Activated CD8-positive, alpha-beta memory T cell treated with anti-CD3 and anti-CD28 coated beads, Interleukin-2, amount 50 U/mL, for 24 hours (primary cell): ENCODE measurements around the gene CYP2C18.
"Not testable (repeated sequence)": the region's sequence is repeated elsewhere in the genome, so short reads cannot be mapped to it uniquely, and the experiment has no call there.

Experiments
- DNase-seq: peaks from one replicate; pipeline ENCODE4 v3.0.0-alpha.2; 2020; ENCODE audit errors: extremely low read depth

CYP2C18 gene

GRCh38 chr10:94683214-94684054 is at the start of gene CYP2C18:
TSS of gene CYP2C18 (plus strand) at chr10:94683729. CDS start at chr10:94683820, 91 bp downstream.
- DNase-seq, result no peak

DNA sequence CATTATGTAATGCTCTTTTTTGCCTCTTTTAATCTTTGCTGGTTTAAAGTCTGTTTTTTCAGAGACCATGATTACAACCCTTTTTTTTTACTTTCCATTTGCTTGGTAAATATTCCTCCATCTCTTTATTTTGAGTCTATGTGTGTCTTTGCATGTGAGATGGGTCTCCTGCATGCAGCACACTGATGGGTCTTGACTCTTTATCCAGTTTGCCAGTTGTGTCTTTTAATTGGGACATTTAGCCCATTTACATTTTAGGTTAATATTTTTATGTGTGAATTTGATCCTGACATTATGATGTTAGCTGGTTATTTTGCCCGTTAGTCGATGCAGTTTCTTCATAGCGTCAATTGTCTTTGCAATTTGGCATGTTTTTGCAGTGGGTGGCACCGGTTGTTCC is 45.4 kb upstream of the CYP2C18 start:
- DNase-seq, result not testable (repeated sequence)

GRCh38 chr10:94639902-94640301 is 43.6 kb upstream of the CYP2C18 start:
- no peak for DNase-seq

- DNase-seq, result no peak
These were observed 43.0 kb upstream of the CYP2C18 start for GRCh38 chr10:94640562-94640961.

GRCh38 chr10:94641480-94641879 is 42.0 kb upstream of the CYP2C18 start:
- DNase-seq, result no peak

GRCh38 chr10:94644352-94644751 is 39.2 kb upstream of the CYP2C18 start:
- no peak for DNase-seq

DNA sequence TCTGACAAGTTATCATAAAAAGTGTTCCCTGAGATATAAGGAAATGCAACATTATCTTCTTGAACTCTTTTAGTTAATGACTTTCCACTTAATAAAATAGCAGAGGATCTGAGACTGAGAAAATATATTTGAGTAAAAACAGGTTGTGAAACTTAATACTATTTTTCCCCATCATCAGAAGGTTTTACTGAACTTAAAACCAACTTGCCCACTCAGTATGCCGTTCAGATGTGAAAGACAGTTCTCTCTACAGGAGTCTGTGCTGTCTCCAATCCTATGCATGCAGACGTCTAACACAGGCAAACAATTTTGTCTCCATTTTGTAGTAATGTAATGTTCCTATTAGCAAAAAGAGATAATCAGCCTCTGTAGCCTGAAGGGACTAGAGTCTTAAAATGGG is 38.2 kb upstream of the CYP2C18 start:
- DNase-seq, result no peak

DNA sequence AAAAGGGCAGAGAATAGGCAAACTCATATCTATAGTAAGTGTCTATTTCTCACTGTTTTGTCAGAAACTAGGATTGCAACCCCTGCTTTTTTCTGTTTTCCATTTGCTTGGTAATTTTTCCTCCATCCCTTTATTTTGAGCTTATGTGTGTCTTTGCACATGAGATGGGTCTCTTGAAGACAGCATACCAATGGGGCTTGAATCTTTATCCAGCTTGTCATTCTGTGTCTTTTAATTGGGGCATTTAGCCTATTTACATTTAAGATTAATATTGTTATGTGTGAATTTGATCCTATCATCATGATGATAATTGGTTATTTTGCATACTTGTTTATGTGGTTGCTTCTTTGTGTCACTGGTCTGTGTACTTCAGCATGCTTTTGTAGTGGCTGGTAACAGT is 28.3 kb upstream of the CYP2C18 start:
- not testable (repeated sequence) for DNase-seq

DNA sequence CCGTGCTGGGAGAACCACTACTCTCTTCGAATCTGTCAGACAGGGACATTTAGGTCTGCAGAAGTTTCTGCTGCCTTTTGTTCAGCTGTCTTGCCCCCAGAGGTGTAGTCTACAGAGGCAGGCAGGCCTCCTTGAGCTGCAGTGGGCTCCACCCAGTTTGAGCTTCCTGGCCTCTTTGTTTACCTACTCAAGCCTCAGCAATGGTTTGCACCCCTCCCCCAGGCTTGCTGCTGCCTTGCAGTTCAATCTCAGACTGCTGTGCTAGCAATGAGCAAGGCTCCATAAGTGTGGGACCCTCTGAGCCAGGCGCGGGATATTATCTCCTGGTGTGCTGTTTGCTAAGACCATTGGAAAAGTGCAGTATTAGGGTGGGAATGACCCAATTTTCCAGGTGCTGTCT is 20.5 kb upstream of the CYP2C18 start:
- DNase-seq, result not testable (repeated sequence)

DNA sequence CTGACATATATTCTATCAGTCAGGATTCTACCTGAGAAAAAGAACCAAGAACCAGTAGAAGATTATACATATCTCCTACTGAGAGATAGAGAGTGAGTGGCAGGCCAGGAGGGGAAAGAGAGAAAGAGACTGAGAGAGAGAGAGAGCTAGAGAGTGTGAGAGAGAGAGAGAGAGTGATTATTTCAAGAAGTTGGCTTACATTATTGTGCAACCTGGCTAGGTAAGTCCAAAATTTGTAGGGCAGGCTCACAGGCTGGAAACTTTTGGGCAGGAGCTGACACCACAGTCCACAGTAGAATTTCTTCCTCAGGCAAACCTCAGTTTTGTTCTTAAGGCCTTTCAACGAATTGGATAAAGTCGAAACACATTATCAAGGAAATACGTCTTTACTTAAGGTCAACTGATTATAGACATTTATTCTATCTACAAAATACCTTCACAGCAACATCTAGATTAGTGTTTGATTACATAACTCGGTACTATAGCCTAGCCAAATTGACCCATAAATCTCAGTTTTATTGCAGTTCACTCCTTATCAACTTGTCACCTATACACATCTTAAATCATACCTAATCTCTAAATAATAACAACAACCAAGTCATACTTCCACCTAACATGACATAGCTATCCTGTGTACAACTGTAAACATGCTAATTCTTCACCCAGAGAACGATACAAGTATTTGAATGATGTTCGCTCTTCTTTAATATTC is 17.0 kb upstream of the CYP2C18 start:
- no peak for DNase-seq

- no peak for DNase-seq
These were observed 9.8 kb upstream of the CYP2C18 start for GRCh38 chr10:94673614-94674321.

- DNase-seq, result no peak
These were observed 7.0 kb upstream of the CYP2C18 start for GRCh38 chr10:94676496-94676895.

- no peak for DNase-seq
These were observed 5.8 kb upstream of the CYP2C18 start for GRCh38 chr10:94677691-94678090.

DNA sequence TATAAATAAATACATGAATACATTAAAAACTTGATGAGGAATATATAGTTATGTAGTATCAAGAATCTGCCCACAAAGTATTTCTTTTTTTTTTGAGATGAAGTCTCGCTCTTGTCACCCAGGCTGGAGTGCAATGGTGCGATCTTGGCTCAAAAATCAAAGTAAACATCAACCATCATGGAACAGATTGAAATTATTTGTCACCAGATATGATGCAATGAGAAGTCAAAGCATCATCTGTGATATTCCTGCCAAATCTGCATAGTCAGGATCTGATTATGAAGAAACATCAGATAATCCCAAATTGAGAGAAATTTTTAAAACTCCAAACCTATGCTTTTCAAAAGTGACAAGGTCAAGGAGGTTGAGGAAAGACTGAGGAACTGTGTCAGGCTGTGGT is 5.1 kb upstream of the CYP2C18 start:
- no peak for DNase-seq

GRCh38 chr10:94680544-94680943 is 3.0 kb upstream of the CYP2C18 start:
- DNase-seq, result no peak

GRCh38 chr10:94682636-94683035 is 893 bp upstream of the CYP2C18 start:
- DNase-seq, result not testable (repeated sequence)

DNA sequence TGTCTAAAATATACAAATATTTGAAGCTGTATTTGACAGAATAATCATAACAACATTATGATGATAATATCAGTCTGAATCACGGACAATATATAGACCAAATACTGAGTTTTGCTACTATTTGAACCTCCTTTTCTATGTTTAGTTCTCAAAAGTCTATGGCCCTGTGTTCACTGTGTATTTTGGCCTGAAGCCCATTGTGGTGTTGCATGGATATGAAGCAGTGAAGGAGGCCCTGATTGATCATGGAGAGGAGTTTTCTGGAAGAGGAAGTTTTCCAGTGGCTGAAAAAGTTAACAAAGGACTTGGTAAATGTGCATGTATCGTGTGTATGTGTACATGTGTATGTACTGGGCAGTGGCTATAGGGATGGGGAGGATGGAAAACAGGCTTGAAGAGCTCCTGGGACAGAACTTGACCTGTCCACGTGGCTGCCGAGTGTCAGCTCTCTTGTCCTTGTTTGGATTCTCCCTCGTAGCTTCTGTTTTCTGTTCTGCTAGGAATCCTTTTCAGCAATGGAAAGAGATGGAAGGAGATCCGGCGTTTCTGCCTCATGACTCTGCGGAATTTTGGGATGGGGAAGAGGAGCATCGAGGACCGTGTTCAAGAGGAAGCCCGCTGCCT is 4.2 kb downstream of the CYP2C18 start:
- DNase-seq, result no peak

- DNase-seq, result no peak
These were observed 22.6 kb downstream of the CYP2C18 start for GRCh38 chr10:94706089-94706488.

DNA sequence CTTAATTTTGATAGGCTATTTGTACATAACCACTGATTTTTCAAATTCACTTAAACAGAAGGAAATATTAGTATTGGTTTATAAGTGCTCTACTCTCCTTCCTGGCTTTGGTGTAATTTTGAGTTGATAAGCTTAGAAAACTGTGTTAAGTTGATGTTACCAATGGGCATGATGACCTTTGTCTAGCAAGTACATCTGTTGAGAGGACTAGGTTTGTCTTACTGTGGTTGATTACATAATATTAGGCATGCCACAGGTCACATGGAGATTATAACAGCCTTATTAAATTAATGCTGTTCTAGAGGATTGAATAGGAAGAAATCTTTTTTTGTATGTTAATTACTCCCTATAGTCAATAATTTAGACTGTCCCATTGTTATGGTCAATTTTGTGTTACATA is 27.0 kb downstream of the CYP2C18 start:
- no peak for DNase-seq

DNA sequence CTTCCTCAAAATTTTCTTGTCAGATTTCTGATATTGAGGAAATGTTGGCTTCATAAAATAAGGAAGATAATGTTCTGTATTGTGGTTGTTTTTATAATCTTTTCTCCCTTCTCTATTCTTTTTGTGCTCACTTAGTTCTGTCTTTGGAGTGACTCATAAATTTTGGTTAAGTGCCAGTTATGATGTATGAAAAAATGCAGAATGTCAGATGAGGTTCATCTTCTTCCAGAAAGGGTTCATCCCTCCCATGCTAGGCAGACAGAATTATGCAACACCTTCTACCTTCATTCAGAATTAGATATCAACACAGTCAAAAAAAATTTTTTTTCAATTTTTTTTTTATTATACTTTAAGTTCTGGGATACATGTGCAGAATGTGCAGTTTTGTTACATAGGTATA is 42.3 kb downstream of the CYP2C18 start:
- no peak for DNase-seq

GRCh38 chr10:94735197-94735596 is 51.7 kb downstream of the CYP2C18 start:
- DNase-seq, result no peak

DNA sequence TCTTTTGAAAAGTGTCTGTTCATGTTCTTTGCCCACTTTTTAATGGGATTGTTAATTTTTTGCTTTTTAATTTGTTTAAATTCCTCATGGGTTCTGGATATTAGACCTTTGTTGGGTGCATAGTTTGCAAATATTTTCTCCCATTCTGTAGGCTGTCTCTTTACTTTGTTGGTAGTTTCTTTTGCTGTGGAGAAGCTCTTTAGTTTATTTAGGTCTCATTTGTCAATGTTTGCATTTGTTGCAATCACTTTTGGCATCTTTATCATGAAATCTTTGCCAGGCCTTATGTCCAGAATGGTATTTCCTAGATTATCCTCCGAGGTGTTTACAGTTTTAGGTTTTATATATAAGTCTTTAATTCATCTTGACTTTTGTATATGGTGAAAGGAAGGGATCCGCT is 55.1 kb downstream of the CYP2C18 start:
- no peak for DNase-seq
